GM19240 (cell line): Measurements from ENCODE around the gene MADCAM1.

Source experiments
- DNase-seq: peaks from one replicate; pipeline ENCODE4 v3.0.0; 2011; ENCODE audit warnings: low spot score; ENCODE audit not compliant: insufficient read length

Gene MADCAM1

GRCh38 chr19:488505-489417 lies 7.5 kb upstream of the MADCAM1 start:
- peak; percentile 92 for DNase-seq

- no peak for DNase-seq
These were observed 6.7 kb upstream of the MADCAM1 start for GRCh38 chr19:489418-490196.

GRCh38 chr19:491146-491741 lies 5.0 kb upstream of the MADCAM1 start:
- DNase-seq, result no peak

- no peak for DNase-seq
These were observed 4.2 kb upstream of the MADCAM1 start for GRCh38 chr19:492091-492531.

GRCh38 chr19:493391-494170 lies 2.7 kb upstream of the MADCAM1 start:
- DNase-seq, result no peak

GRCh38 chr19:494171-495080 lies 1.9 kb upstream of the MADCAM1 start:
- no peak for DNase-seq

GRCh38 chr19:495081-495401 lies 1.2 kb upstream of the MADCAM1 start:
- DNase-seq, result no peak

GRCh38 chr19:495402-496111 lies 729 bp upstream of the MADCAM1 start:
- no peak for DNase-seq

GRCh38 chr19:496986-497385 lies 700 bp downstream of the MADCAM1 start:
- DNase-seq, result no peak

- DNase-seq, result no peak
These were observed 1.2 kb downstream of the MADCAM1 start for GRCh38 chr19:497491-497868.

GRCh38 chr19:497869-498510 lies 1.7 kb downstream of the MADCAM1 start:
- DNase-seq, result no peak

- no peak for DNase-seq
These were observed 2.2 kb downstream of the MADCAM1 start for GRCh38 chr19:498511-498891.

GRCh38 chr19:498977-499623 lies 2.8 kb downstream of the MADCAM1 start:
- no peak for DNase-seq

GRCh38 chr19:501646-502045 lies 5.4 kb downstream of the MADCAM1 start:
- no peak for DNase-seq

GRCh38 chr19:504616-505015 lies 8.3 kb downstream of the MADCAM1 start:
- no peak for DNase-seq

GRCh38 chr19:506404-507285 lies 10.4 kb downstream of the MADCAM1 start:
- DNase-seq, result peak; percentile 98

- DNase-seq, result peak; percentile 77
These were observed 11.3 kb downstream of the MADCAM1 start, which contains the start of gene TPGS1 for GRCh38 chr19:507286-508203. TSS of gene TPGS1 (plus strand) at chr19:507497. CDS start at chr19:507507, 10 bp downstream.
